MCF 10A (cell line): ENCODE data around the gene TCF12. TPM values are rescaled to one million over a fixed set of nuclear protein-coding genes. Genes with fewer than 3 reads are reported as not detected.

ENCODE experiments used
- BruUV-seq: library from RNA; stranded (reverse); fragments of 400-500 nt; replicated peaks from 2 replicates; lab custom pipeline; 2021; lab: Mats Ljungman, UMichigan
- CTCF ChIA-PET: fragments of 300-600 bp; sonication (Branson Sonifier 250); formaldehyde crosslinking; extraction: SDS; loops from one replicate; lab custom pipeline; 2021; ENCODE audit warnings: antibody characterized with exemption, inconsistent platforms; lab: Yijun Ruan, JAX
- POLR2A ChIA-PET: fragments of 300-600, 350-650 bp; sonication (Branson Sonifier 250); formaldehyde crosslinking; extraction: SDS; loops from one replicate; lab custom pipeline; 2020; ENCODE audit warnings: antibody characterized with exemption, inconsistent platforms; lab: Yijun Ruan, JAX
- DNase-seq: peaks from one replicate; pipeline ENCODE4 v3.0.0-alpha.2; 2018; ENCODE audit not compliant: unreplicated experiment
- H3K27ac Mint-ChIP-seq: one replicate; pipeline ENCODE4 v1.8.0; 2022; ENCODE audit warnings: mild to moderate bottlenecking, low read depth, mixed read lengths; ENCODE audit not compliant: unreplicated experiment
- H3K27me3 Mint-ChIP-seq: one replicate; pipeline ENCODE4 v1.8.0; 2022; ENCODE audit warnings: mixed read lengths; ENCODE audit not compliant: insufficient read depth, unreplicated experiment
- H3K36me3 Mint-ChIP-seq: one replicate; pipeline ENCODE4 v1.8.0; 2022; ENCODE audit warnings: mild to moderate bottlenecking, moderate library complexity, mixed read lengths; ENCODE audit not compliant: insufficient read depth, unreplicated experiment
- H3K4me1 Mint-ChIP-seq: one replicate; pipeline ENCODE4 v1.8.0; 2022; ENCODE audit warnings: mixed read lengths; ENCODE audit not compliant: insufficient read depth, unreplicated experiment
- H3K4me3 Mint-ChIP-seq: one replicate; pipeline ENCODE4 v1.8.0; 2022; ENCODE audit warnings: mild to moderate bottlenecking, moderate library complexity, mixed read lengths; ENCODE audit not compliant: unreplicated experiment
- H3K9me3 Mint-ChIP-seq: one replicate; pipeline ENCODE4 v1.8.0; 2022; ENCODE audit warnings: mixed read lengths; ENCODE audit not compliant: unreplicated experiment
- intact Hi-C: fragments of 100-400 bp; cut with micrococcal nuclease; formaldehyde crosslinking; loops from 2 replicates; pipeline ENCODE4 v1.14.1; 2022
- total RNA-seq: library from RNA; stranded (reverse); gene quantifications from 2 replicates; pipeline ENCODE4 v1.2.3, GENCODE V29; 2022
- TF ChIP-seq, protein P1 (sequence below): fragments of 200-600 bp; IDR thresholded peaks from one replicate; pipeline ENCODE4 v1.8.0; 2022; ENCODE audit warnings: antibody characterized with exemption, mild to moderate bottlenecking; ENCODE audit not compliant: unreplicated experiment

Gene TCF12
- total RNA-seq, 1 experiment from 2014 or later, result 140 TPM

DNA sequence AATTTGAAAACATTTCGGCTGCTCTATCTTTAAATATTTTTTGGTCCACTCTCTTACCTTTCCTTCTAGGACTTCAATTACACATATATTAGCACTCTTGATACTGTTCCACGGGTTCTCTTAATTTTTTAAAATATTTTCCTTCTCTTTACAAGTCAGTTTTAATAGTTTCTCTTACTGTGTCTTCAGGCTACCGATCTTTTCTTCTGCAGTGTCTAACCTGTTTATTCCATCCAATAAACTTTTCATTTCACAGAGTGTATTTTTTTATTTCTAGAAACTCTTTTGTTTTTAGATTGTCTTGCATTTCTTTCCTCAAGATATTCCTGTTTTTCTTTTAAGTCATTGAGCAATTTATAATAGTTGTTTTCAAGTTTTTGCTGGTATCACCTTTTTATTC is 27.7 kb downstream of the TCF12 start:
- Mint-ChIP-seq H3K4me3 (no peak overlapping the region), H3K9me3 (peaks cover 8% of the 10 kb centered on the region), H3K36me3 (peaks cover 15% of the 10 kb centered on the region), H3K27ac (no peak overlapping the region), H3K4me1 (peaks cover 5% of the 10 kb centered on the region), H3K27me3 (no peaks in the 10 kb centered on the region)
- TF ChIP-seq, protein P1, sequence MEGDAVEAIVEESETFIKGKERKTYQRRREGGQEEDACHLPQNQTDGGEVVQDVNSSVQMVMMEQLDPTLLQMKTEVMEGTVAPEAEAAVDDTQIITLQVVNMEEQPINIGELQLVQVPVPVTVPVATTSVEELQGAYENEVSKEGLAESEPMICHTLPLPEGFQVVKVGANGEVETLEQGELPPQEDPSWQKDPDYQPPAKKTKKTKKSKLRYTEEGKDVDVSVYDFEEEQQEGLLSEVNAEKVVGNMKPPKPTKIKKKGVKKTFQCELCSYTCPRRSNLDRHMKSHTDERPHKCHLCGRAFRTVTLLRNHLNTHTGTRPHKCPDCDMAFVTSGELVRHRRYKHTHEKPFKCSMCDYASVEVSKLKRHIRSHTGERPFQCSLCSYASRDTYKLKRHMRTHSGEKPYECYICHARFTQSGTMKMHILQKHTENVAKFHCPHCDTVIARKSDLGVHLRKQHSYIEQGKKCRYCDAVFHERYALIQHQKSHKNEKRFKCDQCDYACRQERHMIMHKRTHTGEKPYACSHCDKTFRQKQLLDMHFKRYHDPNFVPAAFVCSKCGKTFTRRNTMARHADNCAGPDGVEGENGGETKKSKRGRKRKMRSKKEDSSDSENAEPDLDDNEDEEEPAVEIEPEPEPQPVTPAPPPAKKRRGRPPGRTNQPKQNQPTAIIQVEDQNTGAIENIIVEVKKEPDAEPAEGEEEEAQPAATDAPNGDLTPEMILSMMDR, result no peak
- POLR2A ChIA-PET, result no interaction called here
- CTCF ChIA-PET, result no interaction called here
- BruUV-seq, result no TSS peak
- intact Hi-C loops, result no loop called here
- DNase-seq, result no peak

DNA sequence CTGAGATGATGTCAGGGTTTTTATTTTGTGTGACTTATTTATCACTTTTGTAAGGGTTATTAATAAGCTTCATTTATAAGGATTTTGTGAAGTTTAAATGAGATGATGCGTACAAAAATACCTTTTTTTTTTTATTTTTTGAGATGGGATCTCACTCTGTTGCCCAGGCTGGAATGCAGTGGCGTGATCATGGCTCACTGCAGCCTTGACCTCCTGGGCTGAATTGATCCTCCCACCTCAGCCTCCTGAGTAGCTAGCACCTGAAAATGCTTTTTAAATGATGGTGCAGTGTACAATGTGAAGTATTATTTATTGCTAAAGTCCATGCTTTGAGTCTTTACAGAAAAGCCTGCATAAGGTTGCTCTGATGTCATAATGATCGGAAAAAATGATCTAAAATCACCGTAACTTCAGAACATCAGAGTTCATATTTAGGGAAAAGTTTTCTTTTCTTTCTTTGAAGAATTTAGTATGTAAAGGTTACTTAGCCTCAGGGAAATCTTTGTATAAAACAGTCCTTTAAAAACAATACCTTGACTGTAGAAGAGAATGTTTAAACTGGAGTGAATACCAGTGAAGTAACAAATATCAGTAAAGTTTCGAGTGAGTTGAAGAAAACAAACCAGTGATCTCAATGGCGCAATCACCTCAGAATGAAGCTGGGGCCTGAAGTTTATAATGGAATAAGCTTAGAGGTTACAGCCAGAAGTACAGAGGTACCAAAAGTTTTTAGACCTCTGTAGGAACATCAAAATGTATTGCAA is 29.7 kb downstream of the TCF12 start:
- POLR2A ChIA-PET, result interaction anchor here (1.2 to 1.6 kb wide), 4 partner anchors 14 to 28 kb away, joined by 3 to 4 read pairs (median 4); no protein-coding TSS in a partner anchor
- Mint-ChIP-seq H3K27me3 (no peaks in the 10 kb centered on the region), H3K27ac (no peak overlapping the region), H3K36me3 (peaks cover 4% of the 10 kb centered on the region), H3K4me3 (no peak overlapping the region), H3K9me3 (peaks cover 8% of the 10 kb centered on the region), H3K4me1 (no peaks in the 10 kb centered on the region)
- intact Hi-C loops, result no loop called here
- CTCF ChIA-PET, result interaction anchor here (0.6 kb wide), 3 partner anchors 29 to 124 kb away, joined by 3 read pairs; no protein-coding TSS in a partner anchor
- DNase-seq, result no peak
- TF ChIP-seq, protein P1, result no peak
- BruUV-seq, result no TSS peak

DNA sequence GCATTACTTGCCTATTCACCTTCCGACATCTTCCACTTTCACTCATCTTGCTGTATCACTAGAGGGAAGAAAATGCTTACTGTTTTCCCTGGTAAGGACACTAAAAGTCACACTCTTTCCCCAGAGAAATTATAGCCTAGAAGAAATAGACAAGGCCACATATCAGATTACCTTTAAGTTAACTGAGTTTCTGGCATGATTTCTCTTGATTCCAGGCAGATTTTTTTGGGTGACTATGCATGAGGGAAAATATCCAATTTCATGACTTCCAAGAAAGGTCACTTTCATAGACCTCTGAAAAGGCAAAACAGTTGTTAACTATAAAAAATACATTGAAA is 30.3 kb downstream of the TCF12 start:
- no peak overlapping the region for H3K27ac Mint-ChIP-seq
- no peak overlapping the region for H3K4me3 Mint-ChIP-seq
- TF ChIP-seq, protein P1, result no peak
- intact Hi-C loops, result no loop called here
- peaks cover 4% of the 10 kb centered on the region for H3K36me3 Mint-ChIP-seq
- BruUV-seq, result no TSS peak
- POLR2A ChIA-PET, result interaction anchor here (1.4 to 1.6 kb wide), 3 partner anchors 14 to 29 kb away, joined by 3 to 4 read pairs (median 4); no protein-coding TSS in a partner anchor
- peaks cover 8% of the 10 kb centered on the region for H3K9me3 Mint-ChIP-seq
- DNase-seq, result no peak
- H3K27me3 Mint-ChIP-seq, result no peaks in the 10 kb centered on the region
- CTCF ChIA-PET, result interaction anchor here (0.6 kb wide), 1 partner anchor 28 kb away, joined by 3 read pairs; no protein-coding TSS in a partner anchor
- H3K4me1 Mint-ChIP-seq, result no peaks in the 10 kb centered on the region

DNA sequence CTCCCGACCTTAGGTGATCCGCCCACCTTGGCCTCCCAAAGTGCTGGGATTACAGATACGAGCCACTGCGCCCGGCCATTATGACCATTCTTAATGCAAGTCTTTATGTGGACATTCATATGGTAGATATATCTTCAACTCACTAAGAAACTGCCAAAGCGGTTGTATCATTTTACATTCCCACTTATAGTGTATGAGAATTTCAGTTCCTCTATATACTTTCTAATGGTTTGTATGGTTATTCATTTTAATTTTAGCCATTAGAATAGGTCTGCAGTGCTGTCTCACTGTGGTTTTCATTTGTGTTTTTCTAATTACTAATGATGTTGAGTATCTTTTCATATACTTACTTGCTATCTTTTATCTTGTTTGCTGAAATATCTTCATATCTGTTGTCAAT is 32.5 kb downstream of the TCF12 start:
- Mint-ChIP-seq H3K27me3 (no peaks in the 10 kb centered on the region), H3K36me3 (peaks cover 11% of the 10 kb centered on the region), H3K9me3 (peaks cover 5% of the 10 kb centered on the region), H3K4me3 (no peak overlapping the region), H3K27ac (no peak overlapping the region), H3K4me1 (no peaks in the 10 kb centered on the region)
- DNase-seq, result no peak
- intact Hi-C loops, result no loop called here
- no TSS peak for BruUV-seq
- POLR2A ChIA-PET, result no interaction called here
- CTCF ChIA-PET, result no interaction called here
- TF ChIP-seq, protein P1, result no peak
